ENCODE results near the gene ATXN1.

Gene ATXN1

GRCh38 chr6:16769131-16769985 lies 8.1 kb upstream of the ATXN1 start:
- Mint-ChIP-seq H3K9me3 (no peaks in the 10 kb centered on the region), H3K36me3 (peaks cover 2% of the 10 kb centered on the region), H3K4me1 (peaks cover 60% of the 10 kb centered on the region), H3K27me3 (no peaks in the 10 kb centered on the region), H3K27ac (peak overlapping the region; percentile 21), H3K4me3 (peak overlapping the region; percentile 4)

- Mint-ChIP-seq H3K4me3 (peak overlapping the region; percentile 23), H3K27me3 (no peaks in the 10 kb centered on the region), H3K4me1 (peaks cover 69% of the 10 kb centered on the region), H3K9me3 (no peaks in the 10 kb centered on the region), H3K36me3 (peaks cover 2% of the 10 kb centered on the region), H3K27ac (no peak overlapping the region)
These were observed 7.2 kb upstream of the ATXN1 start for GRCh38 chr6:16768477-16768830.

GRCh38 chr6:16767765-16768476 lies 6.7 kb upstream of the ATXN1 start:
- no peaks in the 10 kb centered on the region for H3K27me3 Mint-ChIP-seq
- peak overlapping the region; percentile 23 for H3K4me3 Mint-ChIP-seq
- peaks cover 74% of the 10 kb centered on the region for H3K4me1 Mint-ChIP-seq
- no peaks in the 10 kb centered on the region for H3K36me3 Mint-ChIP-seq
- no peaks in the 10 kb centered on the region for H3K9me3 Mint-ChIP-seq
- H3K27ac Mint-ChIP-seq = no peak overlapping the region

GRCh38 chr6:16766836-16767745 lies 5.8 kb upstream of the ATXN1 start:
- Mint-ChIP-seq H3K27ac (no peak overlapping the region), H3K27me3 (no peaks in the 10 kb centered on the region), H3K4me1 (peaks cover 78% of the 10 kb centered on the region), H3K4me3 (no peak overlapping the region), H3K9me3 (no peaks in the 10 kb centered on the region), H3K36me3 (no peaks in the 10 kb centered on the region)

GRCh38 chr6:16766043-16766536 lies 4.8 kb upstream of the ATXN1 start:
- Mint-ChIP-seq H3K27me3 (no peaks in the 10 kb centered on the region), H3K4me1 (peaks cover 69% of the 10 kb centered on the region), H3K4me3 (no peak overlapping the region), H3K9me3 (no peaks in the 10 kb centered on the region), H3K36me3 (no peaks in the 10 kb centered on the region), H3K27ac (no peak overlapping the region)

GRCh38 chr6:16765235-16765634 lies 4.0 kb upstream of the ATXN1 start:
- Mint-ChIP-seq H3K4me3 (no peak overlapping the region), H3K36me3 (no peaks in the 10 kb centered on the region), H3K27ac (no peak overlapping the region), H3K4me1 (peaks cover 63% of the 10 kb centered on the region), H3K9me3 (no peaks in the 10 kb centered on the region), H3K27me3 (no peaks in the 10 kb centered on the region)

- Mint-ChIP-seq H3K4me1 (peaks cover 58% of the 10 kb centered on the region), H3K27ac (no peak overlapping the region), H3K9me3 (no peaks in the 10 kb centered on the region)
These were observed 3.1 kb upstream of the ATXN1 start for GRCh38 chr6:16764188-16764950.

GRCh38 chr6:16762550-16763477 lies 1.6 kb upstream of the ATXN1 start:
- H3K4me3 Mint-ChIP-seq = peak overlapping the region; percentile 98
- H3K27me3 Mint-ChIP-seq = no peaks in the 10 kb centered on the region
- H3K27ac Mint-ChIP-seq = peak overlapping the region; percentile 88
- H3K36me3 Mint-ChIP-seq = no peaks in the 10 kb centered on the region
- peaks cover 60% of the 10 kb centered on the region for H3K4me1 Mint-ChIP-seq
- no peaks in the 10 kb centered on the region for H3K9me3 Mint-ChIP-seq

More at GRCh38 chr6:16764188-16764950, 3.1 kb upstream of the ATXN1 start:
- H3K27me3 Mint-ChIP-seq = no peaks in the 10 kb centered on the region
- no peaks in the 10 kb centered on the region for H3K36me3 Mint-ChIP-seq
- H3K4me3 Mint-ChIP-seq = peak overlapping the region; percentile 68

GRCh38 chr6:16762268-16762549 lies 949 bp upstream of the ATXN1 start:
- Mint-ChIP-seq H3K27me3 (no peaks in the 10 kb centered on the region), H3K36me3 (no peaks in the 10 kb centered on the region), H3K4me1 (peaks cover 62% of the 10 kb centered on the region), H3K27ac (peak overlapping the region; percentile 88), H3K9me3 (no peaks in the 10 kb centered on the region), H3K4me3 (peak overlapping the region; percentile 98)

GRCh38 chr6:16761471-16762267 lies 409 bp upstream of the ATXN1 start:
- no peaks in the 10 kb centered on the region for H3K9me3 Mint-ChIP-seq
- H3K27me3 Mint-ChIP-seq = no peaks in the 10 kb centered on the region
- peaks cover 67% of the 10 kb centered on the region for H3K4me1 Mint-ChIP-seq
- H3K27ac Mint-ChIP-seq = peak overlapping the region; percentile 99
- H3K36me3 Mint-ChIP-seq = no peaks in the 10 kb centered on the region
- H3K4me3 Mint-ChIP-seq = peak overlapping the region; percentile 98

GRCh38 chr6:16759646-16760515 lies 1.4 kb downstream of the ATXN1 start:
- Mint-ChIP-seq H3K27ac (peak overlapping the region; percentile 96), H3K4me1 (peaks cover 67% of the 10 kb centered on the region), H3K9me3 (no peaks in the 10 kb centered on the region), H3K27me3 (no peaks in the 10 kb centered on the region), H3K4me3 (peak overlapping the region; percentile 93), H3K36me3 (no peaks in the 10 kb centered on the region)

GRCh38 chr6:16759181-16759645 lies 2.0 kb downstream of the ATXN1 start:
- Mint-ChIP-seq H3K27ac (peak overlapping the region; percentile 96), H3K27me3 (no peaks in the 10 kb centered on the region), H3K36me3 (no peaks in the 10 kb centered on the region), H3K9me3 (no peaks in the 10 kb centered on the region), H3K4me3 (peak overlapping the region; percentile 93), H3K4me1 (peaks cover 67% of the 10 kb centered on the region)

All from activated naive CD4-positive, alpha-beta T cell treated with anti-CD3 and anti-CD28 coated beads, Interleukin-2, amount 50 U/mL, for 24 hours (primary cell).